ENCODE measurements around the gene CPNE5.

DNA sequence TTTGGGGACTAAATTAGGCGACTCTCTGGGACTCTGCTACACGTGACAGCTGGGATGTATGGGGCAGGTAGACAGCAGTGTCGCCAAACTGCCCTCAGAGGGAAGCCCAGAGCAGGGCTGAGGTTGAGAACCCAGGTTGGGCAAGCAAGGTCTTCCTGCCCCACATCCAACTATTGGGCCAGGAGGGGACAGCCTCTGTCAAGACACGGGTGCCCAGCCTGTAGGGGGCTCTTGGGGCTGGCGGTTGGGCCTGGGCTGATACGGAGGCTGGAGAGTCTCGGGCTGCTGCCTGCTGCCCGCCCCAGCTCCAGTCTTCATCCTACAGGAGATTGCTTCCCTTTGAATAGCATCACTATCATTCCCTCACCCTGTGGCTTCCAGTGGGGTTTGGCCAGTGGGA lies 33.3 kb downstream of the CPNE5 start:
- TF ChIP-seq, protein P1, sequence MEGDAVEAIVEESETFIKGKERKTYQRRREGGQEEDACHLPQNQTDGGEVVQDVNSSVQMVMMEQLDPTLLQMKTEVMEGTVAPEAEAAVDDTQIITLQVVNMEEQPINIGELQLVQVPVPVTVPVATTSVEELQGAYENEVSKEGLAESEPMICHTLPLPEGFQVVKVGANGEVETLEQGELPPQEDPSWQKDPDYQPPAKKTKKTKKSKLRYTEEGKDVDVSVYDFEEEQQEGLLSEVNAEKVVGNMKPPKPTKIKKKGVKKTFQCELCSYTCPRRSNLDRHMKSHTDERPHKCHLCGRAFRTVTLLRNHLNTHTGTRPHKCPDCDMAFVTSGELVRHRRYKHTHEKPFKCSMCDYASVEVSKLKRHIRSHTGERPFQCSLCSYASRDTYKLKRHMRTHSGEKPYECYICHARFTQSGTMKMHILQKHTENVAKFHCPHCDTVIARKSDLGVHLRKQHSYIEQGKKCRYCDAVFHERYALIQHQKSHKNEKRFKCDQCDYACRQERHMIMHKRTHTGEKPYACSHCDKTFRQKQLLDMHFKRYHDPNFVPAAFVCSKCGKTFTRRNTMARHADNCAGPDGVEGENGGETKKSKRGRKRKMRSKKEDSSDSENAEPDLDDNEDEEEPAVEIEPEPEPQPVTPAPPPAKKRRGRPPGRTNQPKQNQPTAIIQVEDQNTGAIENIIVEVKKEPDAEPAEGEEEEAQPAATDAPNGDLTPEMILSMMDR (conservative IDR thresholded peaks at IDR 0.05): no peak
- TF ChIP-seq EZH2 (IDR thresholded peaks at IDR 0.05; ENCODE audit: low read depth): no peak

Measured in PC-9 (cell line).